HEK293 (cell line): ENCODE measurements around the gene GLOD4.

Experiments
- KLF16 ChIP-seq: fragments of 450-650 bp; formaldehyde crosslinking; IDR thresholded peaks from 2 replicates; pipeline ENCODE4 v1.5.1; 2017; ENCODE audit warnings: missing biosample characterization, missing genetic modification characterization
- KLF9 ChIP-seq: fragments of 450-650 bp; formaldehyde crosslinking; IDR thresholded peaks from 2 replicates; pipeline ENCODE4 v1.5.1; 2016; ENCODE audit warnings: missing biosample characterization, missing genetic modification characterization, low read depth
- MZF1 ChIP-seq: fragments of 450-650 bp; formaldehyde crosslinking; IDR thresholded peaks from 2 replicates; pipeline ENCODE4 v1.5.1; 2017; ENCODE audit warnings: missing biosample characterization, missing genetic modification characterization, borderline replicate concordance
- OSR2 ChIP-seq: fragments of 450-650 bp; formaldehyde crosslinking; IDR thresholded peaks from 2 replicates; pipeline ENCODE4 v1.5.1; 2016; ENCODE audit warnings: missing biosample characterization, missing genetic modification characterization
- SP3 ChIP-seq: fragments of 450-650 bp; formaldehyde crosslinking; IDR thresholded peaks from 2 replicates; pipeline ENCODE4 v1.5.1; 2016; ENCODE audit warnings: missing biosample characterization, missing genetic modification characterization
- ZFHX2 ChIP-seq: fragments of 450-650 bp; formaldehyde crosslinking; conservative IDR thresholded peaks from 2 replicates; pipeline ENCODE4 v1.5.1; 2016; ENCODE audit warnings: missing biosample characterization, missing genetic modification characterization
- ZNF114 ChIP-seq: fragments of 450-650 bp; formaldehyde crosslinking; IDR thresholded peaks from 2 replicates; pipeline ENCODE4 v1.5.0; 2017; ENCODE audit warnings: missing biosample characterization, missing genetic modification characterization
- ZNF23 ChIP-seq: fragments of 450-650 bp; formaldehyde crosslinking; IDR thresholded peaks from 2 replicates; pipeline ENCODE4 v1.5.1; 2016; ENCODE audit warnings: missing biosample characterization, missing genetic modification characterization, borderline replicate concordance
- ZNF26 ChIP-seq: fragments of 450-650 bp; formaldehyde crosslinking; IDR thresholded peaks from 2 replicates; pipeline ENCODE4 v1.5.1; 2016; ENCODE audit warnings: missing biosample characterization, missing genetic modification characterization
- ZNF274 ChIP-seq, 2 experiments: fragments of 200-500 bp in 1 of 2; fragments of 450-650 bp in 1 of 2; sonication (Bioruptor generic) in 1 of 2; formaldehyde crosslinking in 1 of 2; IDR thresholded peaks; 2 replicates each; pipeline versions ENCODE4 v1.5.1 to v1.6.1; 2014 to 2016; ENCODE audit warnings: borderline replicate concordance in 1 of 2, inconsistent platforms in 1 of 2, low read length in 1 of 2, missing biosample characterization in 1 of 2, missing genetic modification characterization in 1 of 2
- ZNF426 ChIP-seq: fragments of 450-650 bp; formaldehyde crosslinking; IDR thresholded peaks from 2 replicates; pipeline ENCODE4 v1.5.1; 2017; ENCODE audit warnings: missing biosample characterization, missing genetic modification characterization, mild to moderate bottlenecking, inconsistent platforms, moderate library complexity
- ZNF548 ChIP-seq: fragments of 450-650 bp; formaldehyde crosslinking; IDR thresholded peaks from 2 replicates; pipeline ENCODE4 v1.5.1; 2016; ENCODE audit warnings: missing biosample characterization, missing genetic modification characterization
- ZNF571 ChIP-seq: fragments of 450-650 bp; formaldehyde crosslinking; IDR thresholded peaks from 2 replicates; pipeline ENCODE4 v1.5.0; 2017; ENCODE audit warnings: missing biosample characterization, missing genetic modification characterization
- ZNF610 ChIP-seq: fragments of 450-650 bp; formaldehyde crosslinking; IDR thresholded peaks from 2 replicates; pipeline ENCODE4 v1.5.1; 2016; ENCODE audit warnings: missing biosample characterization, missing genetic modification characterization, borderline replicate concordance
- ZNF76 ChIP-seq: fragments of 450-650 bp; formaldehyde crosslinking; IDR thresholded peaks from 2 replicates; pipeline ENCODE4; 2016; ENCODE audit warnings: low read depth, missing biosample characterization, missing genetic modification characterization, borderline replicate concordance
- ZSCAN18 ChIP-seq: fragments of 450-650 bp; formaldehyde crosslinking; IDR thresholded peaks from 2 replicates; pipeline ENCODE4 v1.5.1; 2016; ENCODE audit warnings: missing biosample characterization, missing genetic modification characterization
- TF ChIP-seq, protein P1 (sequence below): fragments of 450-650 bp; formaldehyde crosslinking; IDR thresholded peaks from 2 replicates; pipeline ENCODE4 v1.5.1; 2016; ENCODE audit warnings: missing biosample characterization, missing genetic modification characterization, borderline replicate concordance
- TF ChIP-seq, protein P2 (sequence below): fragments of 450-650 bp; formaldehyde crosslinking; conservative IDR thresholded peaks from 2 replicates; pipeline ENCODE4 v1.5.1; 2016; ENCODE audit warnings: low read depth, missing biosample characterization, missing genetic modification characterization
- TF ChIP-seq, protein P3 (sequence below): fragments of 450-650 bp; formaldehyde crosslinking; IDR thresholded peaks from 2 replicates; pipeline ENCODE4 v1.5.1; 2016; ENCODE audit warnings: missing biosample characterization, missing genetic modification characterization
- TF ChIP-seq, protein P4 (sequence below): fragments of 450-650 bp; IDR thresholded peaks from 2 replicates; pipeline ENCODE4 v1.5.1; 2018; ENCODE audit warnings: missing biosample characterization, mild to moderate bottlenecking, missing genetic modification characterization

GLOD4 gene

GRCh38 chr17:732067-732901 lies 49.8 kb downstream of the GLOD4 start, which contains the start of gene TLCD3A (continued):
- TF ChIP-seq, protein P1, sequence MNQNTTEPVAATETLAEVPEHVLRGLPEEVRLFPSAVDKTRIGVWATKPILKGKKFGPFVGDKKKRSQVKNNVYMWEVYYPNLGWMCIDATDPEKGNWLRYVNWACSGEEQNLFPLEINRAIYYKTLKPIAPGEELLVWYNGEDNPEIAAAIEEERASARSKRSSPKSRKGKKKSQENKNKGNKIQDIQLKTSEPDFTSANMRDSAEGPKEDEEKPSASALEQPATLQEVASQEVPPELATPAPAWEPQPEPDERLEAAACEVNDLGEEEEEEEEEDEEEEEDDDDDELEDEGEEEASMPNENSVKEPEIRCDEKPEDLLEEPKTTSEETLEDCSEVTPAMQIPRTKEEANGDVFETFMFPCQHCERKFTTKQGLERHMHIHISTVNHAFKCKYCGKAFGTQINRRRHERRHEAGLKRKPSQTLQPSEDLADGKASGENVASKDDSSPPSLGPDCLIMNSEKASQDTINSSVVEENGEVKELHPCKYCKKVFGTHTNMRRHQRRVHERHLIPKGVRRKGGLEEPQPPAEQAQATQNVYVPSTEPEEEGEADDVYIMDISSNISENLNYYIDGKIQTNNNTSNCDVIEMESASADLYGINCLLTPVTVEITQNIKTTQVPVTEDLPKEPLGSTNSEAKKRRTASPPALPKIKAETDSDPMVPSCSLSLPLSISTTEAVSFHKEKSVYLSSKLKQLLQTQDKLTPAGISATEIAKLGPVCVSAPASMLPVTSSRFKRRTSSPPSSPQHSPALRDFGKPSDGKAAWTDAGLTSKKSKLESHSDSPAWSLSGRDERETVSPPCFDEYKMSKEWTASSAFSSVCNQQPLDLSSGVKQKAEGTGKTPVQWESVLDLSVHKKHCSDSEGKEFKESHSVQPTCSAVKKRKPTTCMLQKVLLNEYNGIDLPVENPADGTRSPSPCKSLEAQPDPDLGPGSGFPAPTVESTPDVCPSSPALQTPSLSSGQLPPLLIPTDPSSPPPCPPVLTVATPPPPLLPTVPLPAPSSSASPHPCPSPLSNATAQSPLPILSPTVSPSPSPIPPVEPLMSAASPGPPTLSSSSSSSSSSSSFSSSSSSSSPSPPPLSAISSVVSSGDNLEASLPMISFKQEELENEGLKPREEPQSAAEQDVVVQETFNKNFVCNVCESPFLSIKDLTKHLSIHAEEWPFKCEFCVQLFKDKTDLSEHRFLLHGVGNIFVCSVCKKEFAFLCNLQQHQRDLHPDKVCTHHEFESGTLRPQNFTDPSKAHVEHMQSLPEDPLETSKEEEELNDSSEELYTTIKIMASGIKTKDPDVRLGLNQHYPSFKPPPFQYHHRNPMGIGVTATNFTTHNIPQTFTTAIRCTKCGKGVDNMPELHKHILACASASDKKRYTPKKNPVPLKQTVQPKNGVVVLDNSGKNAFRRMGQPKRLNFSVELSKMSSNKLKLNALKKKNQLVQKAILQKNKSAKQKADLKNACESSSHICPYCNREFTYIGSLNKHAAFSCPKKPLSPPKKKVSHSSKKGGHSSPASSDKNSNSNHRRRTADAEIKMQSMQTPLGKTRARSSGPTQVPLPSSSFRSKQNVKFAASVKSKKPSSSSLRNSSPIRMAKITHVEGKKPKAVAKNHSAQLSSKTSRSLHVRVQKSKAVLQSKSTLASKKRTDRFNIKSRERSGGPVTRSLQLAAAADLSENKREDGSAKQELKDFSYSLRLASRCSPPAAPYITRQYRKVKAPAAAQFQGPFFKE (tag by site-specific recombination): no peak
- no peak for TF ChIP-seq ZNF548
- no peak for TF ChIP-seq ZSCAN18 (tag by site-specific recombination)
- TF ChIP-seq ZNF26 (tag by site-specific recombination): no peak
- TF ChIP-seq OSR2 (tag by site-specific recombination): no peak
- TF ChIP-seq, protein P2, sequence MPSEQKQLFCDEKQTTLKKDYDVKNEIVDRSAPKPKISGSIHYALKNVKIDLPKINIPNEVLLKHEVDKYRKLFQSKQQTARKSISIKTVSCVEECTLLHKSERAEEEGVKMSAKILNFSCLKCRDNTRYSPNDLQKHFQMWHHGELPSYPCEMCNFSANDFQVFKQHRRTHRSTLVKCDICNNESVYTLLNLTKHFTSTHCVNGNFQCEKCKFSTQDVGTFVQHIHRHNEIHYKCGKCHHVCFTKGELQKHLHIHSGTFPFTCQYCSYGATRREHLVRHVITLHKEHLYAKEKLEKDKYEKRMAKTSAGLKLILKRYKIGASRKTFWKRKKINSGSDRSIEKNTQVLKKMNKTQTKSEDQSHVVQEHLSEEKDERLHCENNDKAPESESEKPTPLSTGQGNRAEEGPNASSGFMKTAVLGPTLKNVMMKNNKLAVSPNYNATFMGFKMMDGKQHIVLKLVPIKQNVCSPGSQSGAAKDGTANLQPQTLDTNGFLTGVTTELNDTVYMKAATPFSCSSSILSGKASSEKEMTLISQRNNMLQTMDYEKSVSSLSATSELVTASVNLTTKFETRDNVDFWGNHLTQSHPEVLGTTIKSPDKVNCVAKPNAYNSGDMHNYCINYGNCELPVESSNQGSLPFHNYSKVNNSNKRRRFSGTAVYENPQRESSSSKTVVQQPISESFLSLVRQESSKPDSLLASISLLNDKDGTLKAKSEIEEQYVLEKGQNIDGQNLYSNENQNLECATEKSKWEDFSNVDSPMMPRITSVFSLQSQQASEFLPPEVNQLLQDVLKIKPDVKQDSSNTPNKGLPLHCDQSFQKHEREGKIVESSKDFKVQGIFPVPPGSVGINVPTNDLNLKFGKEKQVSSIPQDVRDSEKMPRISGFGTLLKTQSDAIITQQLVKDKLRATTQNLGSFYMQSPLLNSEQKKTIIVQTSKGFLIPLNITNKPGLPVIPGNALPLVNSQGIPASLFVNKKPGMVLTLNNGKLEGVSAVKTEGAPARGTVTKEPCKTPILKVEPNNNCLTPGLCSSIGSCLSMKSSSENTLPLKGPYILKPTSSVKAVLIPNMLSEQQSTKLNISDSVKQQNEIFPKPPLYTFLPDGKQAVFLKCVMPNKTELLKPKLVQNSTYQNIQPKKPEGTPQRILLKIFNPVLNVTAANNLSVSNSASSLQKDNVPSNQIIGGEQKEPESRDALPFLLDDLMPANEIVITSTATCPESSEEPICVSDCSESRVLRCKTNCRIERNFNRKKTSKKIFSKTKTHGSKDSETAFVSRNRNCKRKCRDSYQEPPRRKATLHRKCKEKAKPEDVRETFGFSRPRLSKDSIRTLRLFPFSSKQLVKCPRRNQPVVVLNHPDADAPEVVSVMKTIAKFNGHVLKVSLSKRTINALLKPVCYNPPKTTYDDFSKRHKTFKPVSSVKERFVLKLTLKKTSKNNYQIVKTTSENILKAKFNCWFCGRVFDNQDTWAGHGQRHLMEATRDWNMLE (tag by site-specific recombination): no peak
- no peak for TF ChIP-seq ZNF571 (tag by site-specific recombination)
- no peak for TF ChIP-seq ZNF23 (tag by site-specific recombination)
- no peak for TF ChIP-seq MZF1 (tag by site-specific recombination)
- no peak for TF ChIP-seq ZNF610 (tag by site-specific recombination)
- peak; percentile 73 for TF ChIP-seq SP3 (tag by site-specific recombination)
- no peak for TF ChIP-seq ZNF274 (IDR thresholded peaks at IDR 0.05; ENCODE audit: low read length)
- TF ChIP-seq ZNF274 (tag by site-specific recombination; IDR thresholded peaks at IDR 0.05; ENCODE audit: borderline replicate concordance): no peak
- TF ChIP-seq, protein P3, sequence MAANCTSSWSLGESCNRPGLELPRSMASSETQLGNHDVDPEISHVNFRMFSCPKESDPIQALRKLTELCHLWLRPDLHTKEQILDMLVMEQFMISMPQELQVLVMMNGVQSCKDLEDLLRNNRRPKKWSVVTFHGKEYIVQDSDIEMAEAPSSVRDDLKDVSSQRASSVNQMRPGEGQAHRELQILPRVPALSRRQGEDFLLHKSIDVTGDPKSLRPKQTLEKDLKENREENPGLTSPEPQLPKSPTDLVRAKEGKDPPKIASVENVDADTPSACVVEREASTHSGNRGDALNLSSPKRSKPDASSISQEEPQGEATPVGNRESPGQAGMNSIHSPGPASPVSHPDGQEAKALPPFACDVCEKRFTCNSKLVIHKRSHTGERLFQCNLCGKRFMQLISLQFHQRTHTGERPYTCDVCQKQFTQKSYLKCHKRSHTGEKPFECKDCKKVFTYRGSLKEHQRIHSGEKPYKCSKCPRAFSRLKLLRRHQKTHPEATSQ (tag by site-specific recombination): 0 out of 2 replicates have a peak, but pooled peaks have one; percentile 5
- no peak for TF ChIP-seq ZNF114
- TF ChIP-seq, protein P4, sequence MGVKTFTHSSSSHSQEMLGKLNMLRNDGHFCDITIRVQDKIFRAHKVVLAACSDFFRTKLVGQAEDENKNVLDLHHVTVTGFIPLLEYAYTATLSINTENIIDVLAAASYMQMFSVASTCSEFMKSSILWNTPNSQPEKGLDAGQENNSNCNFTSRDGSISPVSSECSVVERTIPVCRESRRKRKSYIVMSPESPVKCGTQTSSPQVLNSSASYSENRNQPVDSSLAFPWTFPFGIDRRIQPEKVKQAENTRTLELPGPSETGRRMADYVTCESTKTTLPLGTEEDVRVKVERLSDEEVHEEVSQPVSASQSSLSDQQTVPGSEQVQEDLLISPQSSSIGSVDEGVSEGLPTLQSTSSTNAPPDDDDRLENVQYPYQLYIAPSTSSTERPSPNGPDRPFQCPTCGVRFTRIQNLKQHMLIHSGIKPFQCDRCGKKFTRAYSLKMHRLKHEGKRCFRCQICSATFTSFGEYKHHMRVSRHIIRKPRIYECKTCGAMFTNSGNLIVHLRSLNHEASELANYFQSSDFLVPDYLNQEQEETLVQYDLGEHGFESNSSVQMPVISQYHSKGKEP (tag by site-specific recombination): no peak
- peak; percentile 45 for TF ChIP-seq ZFHX2 (tag by site-specific recombination)
- peak; percentile 56 for TF ChIP-seq KLF9 (tag by site-specific recombination)
- TF ChIP-seq ZNF426 (tag by site-specific recombination): no peak
- TF ChIP-seq ZNF76: peak; percentile 41; the same call in 1 of the 2 replicates
- peak; percentile 30; the same call in 1 of the 2 replicates for TF ChIP-seq KLF16 (tag by site-specific recombination)
